ENCODE data around the gene CD6. TPM values are rescaled to one million over a fixed set of nuclear protein-coding genes. Genes with fewer than 3 reads are reported as not detected.

Gene CD6
- total and polyA plus RNA-seq, 10 donors: 10.9 to 47.6 (median 21.2) TPM

DNA sequence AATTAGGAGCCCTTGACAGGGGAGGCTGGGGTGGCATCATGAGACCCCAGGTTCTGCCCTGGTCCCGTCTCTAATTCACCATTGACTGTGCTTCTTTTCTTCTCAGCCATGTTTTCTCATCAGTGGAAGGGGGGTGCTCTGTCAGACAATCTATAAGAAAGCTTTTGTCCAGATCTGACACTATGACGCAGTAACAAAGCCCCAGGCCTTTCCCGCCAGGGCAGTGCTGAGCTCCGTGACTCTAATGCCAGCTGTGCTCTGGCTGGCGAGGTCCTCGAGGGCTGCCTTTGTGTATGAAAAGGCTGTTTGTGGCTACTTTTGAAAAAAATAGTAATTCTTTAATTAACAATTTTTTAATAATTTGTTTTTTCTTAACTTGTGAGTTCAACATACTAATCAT lies 3.2 kb downstream of the CD6 start:
- H3K27me3 ChIP-seq (replicated peaks in 1 of 7): no peaks in the 10 kb centered on the region
- H3K4me3 ChIP-seq: peak overlapping the region in 5 of 8 donors; percentile 11 to 68 (median 46)
- H3K4me1 ChIP-seq: peaks cover 18 to 68% (median 44%) of the 10 kb centered on the region in 6 donors
- H3K27ac ChIP-seq: peak overlapping the region in 6 of 8 donors; percentile 66 to 87 (median 78)
- no peaks in the 10 kb centered on the region for H3K36me3 ChIP-seq
- intact Hi-C loops (cut with DNase I; ENCODE audit: low total_unique reads): no loop called here
- TF ChIP-seq POLR2AphosphoS5 (IDR thresholded peaks at IDR 0.05): no peak
- TF ChIP-seq POLR2A (IDR thresholded peaks at IDR 0.05): no peak
- TF ChIP-seq, protein P1, sequence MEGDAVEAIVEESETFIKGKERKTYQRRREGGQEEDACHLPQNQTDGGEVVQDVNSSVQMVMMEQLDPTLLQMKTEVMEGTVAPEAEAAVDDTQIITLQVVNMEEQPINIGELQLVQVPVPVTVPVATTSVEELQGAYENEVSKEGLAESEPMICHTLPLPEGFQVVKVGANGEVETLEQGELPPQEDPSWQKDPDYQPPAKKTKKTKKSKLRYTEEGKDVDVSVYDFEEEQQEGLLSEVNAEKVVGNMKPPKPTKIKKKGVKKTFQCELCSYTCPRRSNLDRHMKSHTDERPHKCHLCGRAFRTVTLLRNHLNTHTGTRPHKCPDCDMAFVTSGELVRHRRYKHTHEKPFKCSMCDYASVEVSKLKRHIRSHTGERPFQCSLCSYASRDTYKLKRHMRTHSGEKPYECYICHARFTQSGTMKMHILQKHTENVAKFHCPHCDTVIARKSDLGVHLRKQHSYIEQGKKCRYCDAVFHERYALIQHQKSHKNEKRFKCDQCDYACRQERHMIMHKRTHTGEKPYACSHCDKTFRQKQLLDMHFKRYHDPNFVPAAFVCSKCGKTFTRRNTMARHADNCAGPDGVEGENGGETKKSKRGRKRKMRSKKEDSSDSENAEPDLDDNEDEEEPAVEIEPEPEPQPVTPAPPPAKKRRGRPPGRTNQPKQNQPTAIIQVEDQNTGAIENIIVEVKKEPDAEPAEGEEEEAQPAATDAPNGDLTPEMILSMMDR (IDR thresholded peaks at IDR 0.05 in 8 of 11, conservative IDR thresholded peaks at IDR 0.05 in 3 of 11): no peak
- DNase-seq: no peak
- 79 to 90% (median 82%) methylated on average over 6 of the region's 6 CpGs for WGBS, 5 donors
- no peaks in the 10 kb centered on the region for H3K9me3 ChIP-seq

DNA sequence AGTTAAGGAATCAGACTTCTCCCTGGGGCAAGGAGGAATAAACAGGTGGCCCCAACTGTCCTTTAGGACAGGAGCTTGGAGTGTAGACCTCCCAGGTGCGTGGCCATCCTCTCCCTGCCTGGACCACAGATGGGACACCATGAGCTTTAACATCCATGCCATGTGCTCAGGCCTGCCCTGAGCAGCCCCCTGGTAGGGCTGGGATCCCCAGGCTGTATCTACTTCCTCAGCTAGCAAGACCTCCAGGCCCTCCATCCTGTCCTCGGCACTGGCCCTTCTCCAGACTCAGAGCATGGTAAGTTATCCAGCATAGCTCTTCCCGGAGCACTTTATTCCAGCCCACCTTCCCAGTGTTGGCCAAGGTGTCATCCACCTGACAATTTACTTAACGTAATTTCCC lies 5.7 kb downstream of the CD6 start:
- no peaks in the 10 kb centered on the region for H3K36me3 ChIP-seq
- WGBS, 5 donors: 79 to 92% (median 86%) methylated on average over 4 of the region's 4 CpGs
- peaks cover 8 to 66% (median 29%) of the 10 kb centered on the region in 6 donors for H3K4me1 ChIP-seq
- intact Hi-C loops (cut with DNase I; ENCODE audit: low total_unique reads): no loop called here
- peak overlapping the region in 5 of 8 donors; percentile 9 to 80 (median 49) for H3K27ac ChIP-seq
- H3K27me3 ChIP-seq (replicated peaks in 1 of 7): no peaks in the 10 kb centered on the region
- no peak overlapping the region for H3K4me3 ChIP-seq
- no peaks in the 10 kb centered on the region for H3K9me3 ChIP-seq
- TF ChIP-seq, protein P1 (IDR thresholded peaks at IDR 0.05 in 8 of 11, conservative IDR thresholded peaks at IDR 0.05 in 3 of 11): no peak
- TF ChIP-seq POLR2AphosphoS5 (IDR thresholded peaks at IDR 0.05) (no peak), POLR2A (IDR thresholded peaks at IDR 0.05) (no peak)
- DNase-seq: no peak

DNA sequence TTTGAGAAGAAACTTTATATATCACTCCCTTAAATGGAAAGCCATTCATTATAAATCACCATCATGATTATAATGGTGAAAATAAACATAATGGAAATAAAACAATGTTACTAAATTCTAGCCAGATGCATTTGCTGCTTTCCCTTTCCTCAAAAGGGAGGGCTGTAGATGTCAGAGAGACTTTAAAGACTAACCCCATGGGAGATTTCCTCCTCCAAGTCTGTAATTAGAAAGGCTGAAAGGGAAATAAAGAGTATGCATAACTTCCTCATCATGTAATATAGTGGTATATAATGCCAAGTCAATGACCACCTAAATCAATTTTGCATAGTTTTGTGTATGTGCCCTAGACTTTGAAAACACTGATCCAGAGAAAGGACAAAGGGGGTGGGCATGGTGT lies 6.4 kb downstream of the CD6 start:
- intact Hi-C loops (cut with DNase I; ENCODE audit: low total_unique reads): no loop called here

DNA sequence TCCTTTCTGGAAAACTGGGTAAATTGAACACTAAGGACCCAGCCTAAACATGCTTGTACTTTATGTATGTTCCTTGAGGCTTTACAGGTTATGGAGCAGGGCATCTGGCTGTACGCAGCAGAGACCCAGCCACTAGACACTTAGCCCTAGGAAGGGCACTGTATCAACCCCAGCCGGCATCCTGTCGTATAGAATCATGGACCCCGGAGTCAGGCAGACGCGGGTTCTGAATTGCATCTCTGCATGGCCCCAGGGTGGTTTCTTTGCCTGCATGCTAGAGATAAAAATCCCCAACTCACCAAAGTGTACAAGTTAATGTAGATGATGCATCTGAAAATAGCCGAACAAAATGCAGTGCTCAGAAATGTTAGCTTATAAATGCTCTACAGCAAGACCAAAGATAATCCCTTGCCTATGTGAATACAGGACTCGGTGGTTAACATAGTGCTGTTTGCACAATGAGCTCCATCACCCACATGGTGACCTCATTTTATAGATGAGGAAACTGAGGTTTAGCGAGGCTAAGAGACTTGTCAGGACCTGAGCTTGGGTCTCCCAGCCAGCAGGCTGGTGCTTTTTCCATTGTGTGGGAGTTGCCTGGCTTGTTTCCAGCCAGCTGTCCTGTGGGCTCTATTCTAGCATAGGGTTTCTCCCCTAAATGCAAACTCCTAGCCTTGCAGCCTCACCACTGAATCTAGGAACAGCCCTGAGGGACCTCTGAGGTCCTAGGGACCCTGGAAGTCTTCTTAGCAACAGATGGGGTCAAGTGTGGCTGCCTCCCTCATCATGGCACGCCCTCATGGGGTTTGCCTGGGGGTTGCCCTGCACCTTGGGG lies 7.3 kb downstream of the CD6 start:
- DNase-seq: no peak
- intact Hi-C loops (cut with DNase I; ENCODE audit: low total_unique reads): no loop called here
- Histone ChIP-seq H3K4me1 (peaks cover 8 to 70% (median 28%) of the 10 kb centered on the region in 6 donors), H3K36me3 (no peaks in the 10 kb centered on the region), H3K27me3 (replicated peaks in 1 of 7) (no peaks in the 10 kb centered on the region), H3K27ac (peak overlapping the region in 5 of 8 donors; percentile 13 to 80 (median 49)), H3K4me3 (peak overlapping the region in 1 of 8 donors; percentile 38), H3K9me3 (no peaks in the 10 kb centered on the region)
- WGBS, 5 donors: 67 to 75% (median 72%) methylated on average over 10 of the region's 10 CpGs
- TF ChIP-seq POLR2AphosphoS5 (IDR thresholded peaks at IDR 0.05) (peak in 1 of 3 donors; percentile 39), POLR2A (IDR thresholded peaks at IDR 0.05) (no peak)
- TF ChIP-seq, protein P1 (IDR thresholded peaks at IDR 0.05 in 8 of 11, conservative IDR thresholded peaks at IDR 0.05 in 3 of 11): no peak

More for the DNA sequence above, 6.4 kb downstream of the CD6 start:
- no peaks in the 10 kb centered on the region for H3K36me3 ChIP-seq
- TF ChIP-seq, protein P1 (IDR thresholded peaks at IDR 0.05 in 8 of 11, conservative IDR thresholded peaks at IDR 0.05 in 3 of 11): no peak
- TF ChIP-seq POLR2AphosphoS5 (IDR thresholded peaks at IDR 0.05) (no peak), POLR2A (IDR thresholded peaks at IDR 0.05) (no peak)
- no peak for DNase-seq
- H3K9me3 ChIP-seq: no peaks in the 10 kb centered on the region
- peak overlapping the region in 5 of 8 donors; percentile 13 to 80 (median 49) for H3K27ac ChIP-seq
- H3K4me3 ChIP-seq: no peak overlapping the region
- peaks cover 8 to 66% (median 27%) of the 10 kb centered on the region in 6 donors for H3K4me1 ChIP-seq
- H3K27me3 ChIP-seq (replicated peaks in 1 of 7): no peaks in the 10 kb centered on the region
